Measurements from ENCODE around the gene ST13. TPM values are rescaled to one million over a fixed set of nuclear protein-coding genes. Genes with fewer than 3 reads are reported as not detected.
"Not testable (repeated sequence)": the region's sequence is repeated elsewhere in the genome, so short reads cannot be mapped to it uniquely, and the experiment has no call there.

ST13 gene
- total RNA-seq, 2 donors from 2014 or later, result 310 to 324 TPM

DNA sequence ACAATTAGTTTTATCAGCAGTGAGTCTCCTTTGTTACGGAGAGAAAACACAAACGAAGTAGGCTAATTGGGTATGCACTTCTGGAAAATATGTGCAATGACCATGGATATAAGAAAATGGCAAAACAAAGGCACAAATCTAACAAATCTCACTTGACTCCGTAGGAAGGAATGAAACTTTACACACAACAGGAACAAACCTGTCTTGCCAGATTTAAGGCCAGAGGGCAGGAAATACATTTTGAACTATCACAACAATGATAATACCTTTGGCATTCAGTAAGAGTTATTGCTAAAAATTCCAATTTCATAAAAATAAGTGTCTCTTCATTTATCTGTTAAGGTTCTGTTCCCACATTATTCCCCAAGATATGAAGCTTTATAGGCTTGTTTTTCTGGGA is 73.9 kb downstream of the ST13 start:
- Mint-ChIP-seq H3K27ac (no peak overlapping the region), H3K9me3 (no peaks in the 10 kb centered on the region), H3K36me3 (ENCODE audit: low read depth) (peaks cover 19% of the 10 kb centered on the region), H3K4me3 (no peak overlapping the region), H3K27me3 (ENCODE audit: insufficient read depth) (no peaks in the 10 kb centered on the region), H3K4me1 (peaks cover 7% of the 10 kb centered on the region)
- Histone ChIP-seq H3K27me3 (ENCODE audit: control insufficient read depth, insufficient read depth, low read length, poor library complexity, severe bottlenecking) (peaks cover 3% of the 10 kb centered on the region), H3K9ac (ENCODE audit: extremely low read depth, low read length, poor library complexity, severe bottlenecking) (no peak overlapping the region), H3K9me3 (ENCODE audit: control insufficient read depth, low read length) (no peaks in the 10 kb centered on the region), H3K4me1 (ENCODE audit: control insufficient read depth, insufficient read depth, low read length) (no peaks in the 10 kb centered on the region), H3K27ac (ENCODE audit: low read depth, low read length) (no peak overlapping the region), H3K4me3 (ENCODE audit: low read length) (no peak overlapping the region), H3K36me3 (ENCODE audit: control insufficient read depth, insufficient read depth, low read length) (peaks cover 6% of the 10 kb centered on the region)
- TF ChIP-seq, protein P1, sequence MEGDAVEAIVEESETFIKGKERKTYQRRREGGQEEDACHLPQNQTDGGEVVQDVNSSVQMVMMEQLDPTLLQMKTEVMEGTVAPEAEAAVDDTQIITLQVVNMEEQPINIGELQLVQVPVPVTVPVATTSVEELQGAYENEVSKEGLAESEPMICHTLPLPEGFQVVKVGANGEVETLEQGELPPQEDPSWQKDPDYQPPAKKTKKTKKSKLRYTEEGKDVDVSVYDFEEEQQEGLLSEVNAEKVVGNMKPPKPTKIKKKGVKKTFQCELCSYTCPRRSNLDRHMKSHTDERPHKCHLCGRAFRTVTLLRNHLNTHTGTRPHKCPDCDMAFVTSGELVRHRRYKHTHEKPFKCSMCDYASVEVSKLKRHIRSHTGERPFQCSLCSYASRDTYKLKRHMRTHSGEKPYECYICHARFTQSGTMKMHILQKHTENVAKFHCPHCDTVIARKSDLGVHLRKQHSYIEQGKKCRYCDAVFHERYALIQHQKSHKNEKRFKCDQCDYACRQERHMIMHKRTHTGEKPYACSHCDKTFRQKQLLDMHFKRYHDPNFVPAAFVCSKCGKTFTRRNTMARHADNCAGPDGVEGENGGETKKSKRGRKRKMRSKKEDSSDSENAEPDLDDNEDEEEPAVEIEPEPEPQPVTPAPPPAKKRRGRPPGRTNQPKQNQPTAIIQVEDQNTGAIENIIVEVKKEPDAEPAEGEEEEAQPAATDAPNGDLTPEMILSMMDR (conservative IDR thresholded peaks at IDR 0.05), result no peak
- no peak for DNase-seq
- 89 to 100% methylated on average over 3 of the region's 3 CpGs for WGBS, 2 experiments (ENCODE audit: insufficient coverage in 1 of 2, insufficient read length in 1 of 2)

DNA sequence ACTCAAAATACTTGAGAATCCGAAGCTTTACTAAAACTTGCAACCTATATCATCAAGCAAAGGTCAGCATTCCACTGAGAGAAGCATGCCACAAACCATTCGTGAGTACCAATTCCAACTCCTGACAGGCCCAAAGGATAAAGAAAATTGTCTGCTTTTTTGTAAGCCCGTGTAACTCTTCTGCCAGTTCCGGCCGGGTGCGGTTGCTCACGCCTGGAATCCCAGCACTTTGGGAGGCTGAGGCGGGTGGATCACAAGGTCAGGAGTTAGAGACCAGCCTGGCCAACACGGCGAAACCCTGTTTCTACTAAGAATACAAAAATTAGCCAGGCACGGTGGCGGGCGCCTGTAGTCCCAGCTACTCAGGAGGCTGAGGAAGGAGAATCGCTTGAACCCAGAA is 74.7 kb downstream of the ST13 start:
- H3K4me3 Mint-ChIP-seq; DNase-seq; H3K4me3 ChIP-seq (ENCODE audit: low read length); H3K27ac ChIP-seq (ENCODE audit: low read depth, low read length); H3K9ac ChIP-seq (ENCODE audit: extremely low read depth, low read length, poor library complexity, severe bottlenecking); H3K4me1 ChIP-seq (ENCODE audit: control insufficient read depth, insufficient read depth, low read length); H3K9me3 ChIP-seq (ENCODE audit: control insufficient read depth, low read length); H3K4me1 Mint-ChIP-seq; H3K9me3 Mint-ChIP-seq; H3K27me3 Mint-ChIP-seq (ENCODE audit: insufficient read depth); H3K27ac Mint-ChIP-seq; H3K27me3 ChIP-seq (ENCODE audit: control insufficient read depth, insufficient read depth, low read length, poor library complexity, severe bottlenecking): not testable (repeated sequence)
- 96% methylated on average over 13 to 14 of the region's 14 CpGs for WGBS, 2 experiments (ENCODE audit: insufficient coverage in 1 of 2, insufficient read length in 1 of 2)
- H3K36me3 Mint-ChIP-seq (ENCODE audit: low read depth), result peaks cover 26% of the 10 kb centered on the region
- peaks cover 11% of the 10 kb centered on the region for H3K36me3 ChIP-seq (ENCODE audit: control insufficient read depth, insufficient read depth, low read length)

Small RNA genes lying within 50 kb of the gene (microRNA-seq; reads per million reads assigned to microRNA genes)
- gene MIR4766 (ENCODE audit: borderline microRNAs expressed), result not detected

Other genes with a start within 250 kb of the ST13 start
- 10 to 100 TPM; 43.3 to 44.7 TPM for gene MRTFA, start 219.9 kb downstream of the ST13 start, total RNA-seq
- under 1 TPM in 1 of 2 donors, not detected in 1; 0.53 TPM for gene MCHR1, start 177.2 kb downstream of the ST13 start, total RNA-seq
- 10 to 100 TPM; 25.4 to 29.4 TPM for gene SLC25A17, start 37.3 kb downstream of the ST13 start, total RNA-seq
- gene XPNPEP3, start 509 bp upstream of the ST13 start, total RNA-seq, result 10 to 100 TPM; 27.6 to 32.7 TPM
- gene DNAJB7, start 5.5 kb upstream of the ST13 start, total RNA-seq, result not detected
- gene RBX1, start 94.7 kb upstream of the ST13 start, total RNA-seq, result 10 to 100 TPM; 64.1 to 64.6 TPM
- 100 to 1,000 TPM in 1 of 2 donors, 10 to 100 TPM in 1; 95.5 to 130 TPM for gene EP300, start 236.0 kb upstream of the ST13 start, total RNA-seq

Measured in endodermal cell (in vitro differentiated cells).